RPMI8226 (cell line): ENCODE results near the gene ABTB2.

Experiments used
- DNase-seq: peaks from one replicate; pipeline ENCODE4 v3.0.0-alpha.2; 2015

ABTB2 gene

DNA sequence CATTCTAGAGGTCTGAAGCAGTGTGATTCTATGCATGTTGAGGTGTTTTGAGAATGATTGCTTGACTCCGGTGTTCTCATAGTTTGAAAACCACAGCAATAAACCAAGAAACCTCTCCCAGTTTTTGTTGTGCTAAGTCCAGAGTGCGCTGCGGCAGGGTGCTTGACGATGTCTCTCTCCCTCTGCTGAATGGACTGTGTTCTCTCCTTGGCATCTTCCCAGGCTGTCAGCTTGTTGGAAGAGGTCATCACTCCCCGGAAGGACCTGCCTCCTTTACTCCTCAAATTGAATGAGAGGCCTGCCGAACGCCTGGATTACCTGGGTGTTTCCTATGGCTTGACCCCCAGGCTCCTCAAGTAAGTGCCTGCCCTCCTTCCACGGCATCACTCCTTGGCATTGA is 221.4 kb downstream of the ABTB2 start:
- no peak for DNase-seq

- no peak for DNase-seq
Measured at GRCh38 chr11:34135439-34135838, 222.4 kb downstream of the ABTB2 start.

DNA sequence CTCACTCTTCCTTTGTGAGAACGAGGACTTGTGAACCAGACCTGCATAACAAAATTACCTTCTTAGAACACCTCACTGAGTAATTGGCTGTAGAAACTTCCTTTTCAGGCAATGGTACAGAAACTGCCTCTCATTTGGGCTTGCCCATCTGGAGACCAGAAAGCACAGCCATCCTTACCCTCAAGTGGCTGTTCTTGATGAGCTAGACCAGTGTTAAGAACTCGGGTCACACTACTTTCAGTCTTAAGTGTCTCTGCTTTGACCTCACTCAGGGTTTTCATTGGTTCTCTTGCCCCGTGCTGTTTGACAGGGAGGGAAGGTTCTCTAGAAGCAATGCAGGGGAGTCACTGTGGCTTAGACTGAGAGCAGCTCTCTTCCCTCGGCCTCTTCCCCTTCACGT is 223.0 kb downstream of the ABTB2 start:
- no peak for DNase-seq

DNA sequence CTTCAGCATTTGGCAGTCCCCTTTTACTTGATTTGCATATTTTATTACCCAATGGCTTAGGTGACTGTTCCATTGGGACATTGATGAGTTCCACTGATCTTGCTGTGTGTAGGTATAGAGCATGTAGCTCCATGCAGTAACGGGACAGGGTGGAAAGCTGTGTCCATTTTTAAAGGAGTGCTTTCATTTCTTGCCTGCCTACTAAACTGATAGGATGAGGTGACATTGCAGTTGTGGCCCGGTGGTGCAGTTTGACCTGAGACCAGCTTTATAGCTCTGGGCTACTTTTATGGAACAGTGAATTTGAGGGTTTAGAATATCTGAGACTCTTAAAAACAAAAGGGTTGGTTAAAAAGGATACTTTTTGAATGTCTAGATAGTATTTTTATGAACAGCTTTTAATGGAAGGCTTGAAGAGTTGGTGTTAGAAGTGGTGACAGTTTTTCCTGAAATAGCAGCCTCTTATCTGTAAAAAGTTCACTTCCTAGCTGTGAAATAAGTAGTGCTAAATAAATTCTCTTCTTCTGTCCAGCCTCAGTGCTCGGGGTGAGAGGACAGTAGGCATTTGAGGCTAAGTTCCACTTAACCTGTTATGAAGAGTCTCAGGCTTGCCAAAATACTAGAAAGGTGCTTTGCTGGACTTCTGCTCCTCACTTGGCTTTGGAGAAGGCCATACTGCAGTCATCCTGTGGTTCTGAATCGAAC is 225.4 kb downstream of the ABTB2 start:
- no peak for DNase-seq

DNA sequence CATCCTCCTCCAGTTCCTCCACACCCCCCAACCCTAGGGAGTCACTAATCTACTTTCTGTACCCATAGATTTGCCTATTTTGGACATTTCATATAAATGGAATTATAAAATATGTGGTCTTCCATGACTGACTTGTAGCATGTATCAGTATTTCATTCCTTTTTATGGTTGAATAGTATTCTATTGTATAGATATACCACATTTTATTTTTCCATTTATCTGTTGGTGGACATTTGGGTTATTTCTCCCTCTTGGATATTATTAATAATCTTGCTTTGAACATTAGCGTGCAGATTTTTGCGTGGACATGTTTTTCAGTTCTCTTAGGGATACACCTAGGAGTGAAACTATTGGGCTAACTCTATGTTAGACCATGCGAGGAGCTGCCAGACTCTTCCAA is 229.0 kb downstream of the ABTB2 start:
- no peak for DNase-seq

GRCh38 chr11:34126959-34127848 is 230.6 kb downstream of the ABTB2 start:
- DNase-seq: no peak

DNA sequence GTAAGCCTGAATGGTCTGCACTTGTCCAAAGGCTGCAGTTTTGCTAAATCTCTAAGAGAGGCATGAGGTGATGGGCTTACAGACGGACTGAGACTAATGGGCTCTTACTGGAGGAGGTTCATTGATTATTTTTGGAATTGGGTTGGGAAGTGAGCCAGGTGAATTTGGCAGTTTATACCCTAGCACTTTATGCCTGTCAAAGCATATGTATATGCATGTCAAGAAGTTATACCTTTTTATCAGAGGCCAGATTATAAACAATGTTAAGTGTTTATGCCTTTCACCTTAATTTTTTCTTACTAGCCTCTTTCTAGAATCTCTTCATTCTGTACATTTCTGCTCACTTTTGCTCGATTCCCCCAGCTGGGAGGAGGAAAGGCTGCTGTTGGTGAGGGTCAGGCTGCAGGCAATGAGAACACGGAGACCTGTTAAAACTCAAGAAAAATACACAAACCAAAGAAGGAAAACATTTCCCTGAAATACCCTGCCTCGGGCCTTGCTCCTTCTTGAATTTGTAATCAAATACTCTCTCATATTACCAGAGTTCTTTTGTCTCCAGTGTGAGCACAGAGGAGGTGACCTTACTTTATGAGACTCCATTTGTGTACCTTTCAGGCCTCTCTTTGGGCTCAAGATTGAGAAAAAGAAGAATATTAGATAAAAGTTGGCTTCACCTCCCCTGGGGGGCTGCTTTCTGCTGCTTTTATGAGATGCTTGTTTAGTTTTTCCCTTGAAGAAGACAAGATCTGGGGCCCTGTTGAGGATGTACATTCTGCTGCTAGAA is 232.7 kb downstream of the ABTB2 start:
- DNase-seq: no peak

DNA sequence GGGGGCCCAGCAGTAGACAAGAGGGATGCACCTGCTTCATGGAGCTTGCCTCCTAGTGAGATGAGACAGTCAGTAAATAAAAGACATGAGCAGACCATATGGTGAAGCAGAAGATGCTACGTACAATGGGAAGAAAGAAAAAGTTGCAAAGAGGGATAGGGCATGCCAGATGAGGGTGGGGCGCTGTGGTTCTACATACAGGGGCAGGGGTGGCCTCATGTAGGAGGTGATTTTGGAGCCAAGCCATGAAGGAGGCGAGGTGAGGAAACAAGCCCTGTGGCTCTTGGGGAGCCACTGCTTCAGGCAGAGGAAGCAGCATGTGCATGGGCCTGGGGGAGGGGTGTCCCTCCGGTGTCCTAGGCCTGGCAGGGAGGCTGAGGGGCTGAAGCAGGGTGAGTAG is 237.2 kb downstream of the ABTB2 start:
- no peak for DNase-seq

GRCh38 chr11:34114471-34114870 is 243.3 kb downstream of the ABTB2 start:
- DNase-seq: no peak

GRCh38 chr11:34114014-34114413 is 243.8 kb downstream of the ABTB2 start:
- no peak for DNase-seq

GRCh38 chr11:34111722-34112270 is 246.0 kb downstream of the ABTB2 start:
- no peak for DNase-seq

DNA sequence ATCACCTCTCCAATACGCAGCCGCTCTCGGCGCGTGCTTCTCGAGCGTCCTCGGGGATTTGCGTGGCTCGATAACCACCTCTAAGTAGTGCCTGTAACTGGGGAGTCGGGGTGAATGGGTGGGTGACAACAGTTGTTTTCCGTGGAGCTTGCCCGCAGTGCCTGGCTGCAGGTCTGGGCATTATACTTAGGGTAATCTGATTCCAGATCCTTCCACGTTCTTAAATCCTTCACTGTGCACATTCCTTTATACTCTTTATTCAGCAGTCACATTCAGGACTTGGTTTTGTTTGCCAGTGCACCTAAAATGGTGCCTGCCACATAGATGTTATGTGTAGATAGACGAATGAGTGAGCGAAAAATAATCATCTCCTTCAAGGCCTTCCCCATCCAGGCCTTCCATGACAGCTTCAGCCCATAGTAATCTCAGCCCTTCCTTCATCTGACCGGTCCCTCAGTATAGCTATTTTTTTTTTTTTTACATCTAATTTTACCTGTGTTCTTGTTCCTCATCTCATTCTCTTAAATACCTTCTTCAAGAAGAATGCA is 251.8 kb downstream of the ABTB2 start:
- no peak for DNase-seq

DNA sequence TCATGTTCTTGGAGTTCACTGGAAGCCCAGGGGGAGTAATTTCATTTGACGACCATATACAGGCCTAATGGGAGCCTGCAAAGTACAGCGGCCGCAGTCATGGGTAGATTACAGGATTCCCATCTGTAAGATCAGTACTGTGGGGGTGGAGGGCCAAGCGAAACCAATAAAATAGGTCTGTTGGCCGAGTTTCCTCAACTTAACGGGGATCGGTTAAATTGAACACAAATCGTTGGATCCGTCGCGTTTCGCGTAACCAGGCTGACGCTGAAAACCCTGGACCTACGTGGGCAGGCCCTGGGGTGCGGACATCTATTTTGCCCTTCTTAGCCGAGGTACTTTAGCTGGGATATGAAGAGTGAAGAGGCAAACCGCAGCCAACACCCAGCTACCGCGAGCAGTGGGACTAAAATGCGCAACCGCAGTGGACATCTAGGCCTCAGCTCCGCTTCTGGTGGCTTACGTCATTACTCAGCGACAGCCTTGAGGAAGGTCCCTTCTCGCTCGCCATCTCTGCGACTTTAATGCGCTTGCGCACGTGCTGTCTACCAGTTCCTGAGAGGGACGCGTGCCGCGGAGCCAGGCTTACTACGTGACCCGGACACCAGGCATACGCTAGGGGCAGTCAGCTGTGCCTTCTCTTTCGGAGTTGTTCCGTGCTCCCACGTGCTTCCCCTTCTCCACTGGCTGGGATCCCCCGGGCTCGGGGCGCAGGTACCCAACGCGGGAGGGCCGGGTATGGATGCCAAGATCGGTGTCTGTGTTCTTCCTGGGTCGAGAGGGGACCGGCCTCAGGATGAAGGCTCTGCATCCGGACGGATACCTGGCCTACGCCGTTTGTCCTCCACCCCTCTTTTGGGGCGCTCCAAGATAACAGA is 252.5 kb downstream of the ABTB2 start, which contains the start of gene NAT10:
Gene NAT10 (plus strand): TSS at position 551 of the 878 bp plus-strand sequence. CDS start 2,597 bp downstream, outside the sequence.
- DNase-seq: peak; percentile 97

GRCh38 chr11:34104680-34105078 is 253.1 kb downstream of the ABTB2 start:
- no peak for DNase-seq
